ENCODE measurements around the gene RAPGEF4. TPM values are rescaled to one million over a fixed set of nuclear protein-coding genes. Genes with fewer than 3 reads are reported as not detected.

Gene RAPGEF4
- total RNA-seq, 1 experiment from 2014 or later: 0.59 TPM

DNA sequence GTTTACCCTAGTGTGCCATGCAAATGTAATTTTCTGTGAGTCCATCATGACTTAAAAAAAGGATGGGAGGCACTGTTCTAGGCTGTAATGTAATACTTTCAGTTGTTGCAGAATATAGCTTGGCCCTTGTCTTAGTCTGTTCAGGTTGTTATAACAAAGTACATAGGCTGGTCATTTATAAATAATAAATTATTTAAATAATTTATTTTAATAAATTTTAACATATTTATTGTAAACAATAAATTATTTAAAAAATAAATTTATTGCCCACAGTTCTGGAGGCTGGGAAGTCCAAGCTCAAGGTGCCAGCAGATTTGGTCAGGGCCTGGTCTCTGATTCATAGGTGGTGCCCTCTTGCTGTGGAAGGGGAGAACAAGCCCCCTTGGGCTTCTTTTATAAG, 35.2 kb downstream of the RAPGEF4 start:
- no TSS peak for BruUV-seq (replicated peaks)
- intact Hi-C loops (cut with micrococcal nuclease): loop anchor here (10.0 kb wide), 1 partner anchor 1436 kb away; no protein-coding TSS in a partner anchor

GRCh38 chr2:172772633-172773032, 37.0 kb downstream of the RAPGEF4 start:
- no peak for ATAC-seq
- no peak overlapping the region for H2AFZ ChIP-seq (ENCODE audit: low read depth, low read length, poor library complexity, severe bottlenecking)
- no peak overlapping the region for H3K27ac ChIP-seq (ENCODE audit: low read depth, low read length)
- intact Hi-C loops (cut with micrococcal nuclease): loop anchor here (10.0 kb wide), 1 partner anchor 1438 kb away; no protein-coding TSS in a partner anchor
- no peak for DNase-seq (ENCODE audit: low read depth, low spot score)
- H3K9ac ChIP-seq (ENCODE audit: low read length): no peak overlapping the region
- POLR2A ChIA-PET: no interaction called here
- peaks cover 31% of the 10 kb centered on the region for H3K27me3 ChIP-seq (ENCODE audit: insufficient read depth, low read length)
- no peaks in the 10 kb centered on the region for H3K4me1 ChIP-seq (ENCODE audit: control insufficient read depth in 1 of 2, insufficient read depth in 2 of 2, low read length in 2 of 2)
- H4K20me1 ChIP-seq (ENCODE audit: insufficient read depth): no peaks in the 10 kb centered on the region
- H3K9me3 ChIP-seq (ENCODE audit: control insufficient read depth in 1 of 2, insufficient read depth in 1 of 2, low read depth in 1 of 2, low read length in 2 of 2): no peaks in the 10 kb centered on the region
- no peaks in the 10 kb centered on the region for H3K79me2 ChIP-seq (ENCODE audit: insufficient read depth, low read length)
- BruUV-seq (replicated peaks): no TSS peak
- RAD21 ChIA-PET (ENCODE audit: low non-redundant PET in 1 of 2, low total read pairs in 2 of 2, uncharacterized antibody in 2 of 2, unreplicated experiment in 2 of 2): no interaction called here
- no peak overlapping the region for H3K4me3 ChIP-seq (replicated peaks in 1 of 2; ENCODE audit: low read depth in 1 of 2, low read length in 2 of 2)
- TF ChIP-seq TCF7L2 (IDR thresholded peaks at IDR 0.05; ENCODE audit: borderline replicate concordance, extremely low read depth, insufficient read depth, insufficient read length) (no peak), EGR1 (IDR thresholded peaks at IDR 0.05; ENCODE audit: low read depth) (no peak), CEBPB (IDR thresholded peaks at IDR 0.05; ENCODE audit: low read depth) (no peak), CTCF (IDR thresholded peaks at IDR 0.05 in 2 of 3, conservative IDR thresholded peaks at IDR 0.05 in 1 of 3; ENCODE audit: borderline replicate concordance in 1 of 3, insufficient read depth in 1 of 3, low read depth in 2 of 3, low read length in 2 of 3) (no peak), SP1 (IDR thresholded peaks at IDR 0.05; ENCODE audit: low read depth) (no peak), SIN3A (IDR thresholded peaks at IDR 0.05; ENCODE audit: low read depth) (no peak)
- peaks cover 2% of the 10 kb centered on the region; the same call in 1 of the 2 replicates for H3K9me2 ChIP-seq (ENCODE audit: insufficient read depth)
- CTCF ChIA-PET: no interaction called here
- no peak overlapping the region for H3K4me2 ChIP-seq (ENCODE audit: low read length)
- no peaks in the 10 kb centered on the region for H3K36me3 ChIP-seq (ENCODE audit: control insufficient read depth in 1 of 2, insufficient read depth in 2 of 2, low read length in 2 of 2)

More for the DNA sequence above, 35.2 kb downstream of the RAPGEF4 start:
- Histone ChIP-seq H2AFZ (ENCODE audit: low read depth, low read length, poor library complexity, severe bottlenecking) (no peak overlapping the region), H3K27ac (ENCODE audit: low read depth, low read length) (no peak overlapping the region), H3K9me3 (ENCODE audit: control insufficient read depth in 1 of 2, insufficient read depth in 1 of 2, low read depth in 1 of 2, low read length in 2 of 2) (no peaks in the 10 kb centered on the region), H3K4me3 (replicated peaks in 1 of 2; ENCODE audit: low read depth in 1 of 2, low read length in 2 of 2) (no peak overlapping the region), H4K20me1 (ENCODE audit: insufficient read depth) (no peaks in the 10 kb centered on the region), H3K27me3 (ENCODE audit: insufficient read depth, low read length) (peaks cover 22% of the 10 kb centered on the region), H3K4me2 (ENCODE audit: low read length) (no peak overlapping the region), H3K79me2 (ENCODE audit: insufficient read depth, low read length) (no peaks in the 10 kb centered on the region), H3K9me2 (ENCODE audit: insufficient read depth) (peaks cover 2% of the 10 kb centered on the region; the same call in 1 of the 2 replicates), H3K36me3 (ENCODE audit: control insufficient read depth in 1 of 2, insufficient read depth in 2 of 2, low read length in 2 of 2) (no peaks in the 10 kb centered on the region), H3K4me1 (ENCODE audit: control insufficient read depth in 1 of 2, insufficient read depth in 2 of 2, low read length in 2 of 2) (no peaks in the 10 kb centered on the region), H3K9ac (ENCODE audit: low read length) (no peak overlapping the region)
- ATAC-seq (no peak), DNase-seq (ENCODE audit: low read depth, low spot score) (no peak)
- POLR2A ChIA-PET: no interaction called here
- CTCF ChIA-PET: interaction anchor here (0.7 kb wide), 1 partner anchor 1753 kb away, joined by 3 read pairs; no protein-coding TSS in a partner anchor
- TF ChIP-seq ZNF274 (IDR thresholded peaks at IDR 0.05; ENCODE audit: low read depth, low read length) (no peak), CEBPB (IDR thresholded peaks at IDR 0.05; ENCODE audit: low read depth) (no peak), SP1 (IDR thresholded peaks at IDR 0.05; ENCODE audit: low read depth) (no peak), FOSL1 (IDR thresholded peaks at IDR 0.05; ENCODE audit: low read depth) (no peak), CBX3 (IDR thresholded peaks at IDR 0.05; ENCODE audit: low read depth) (no peak)
- TF ChIP-seq, protein P1, sequence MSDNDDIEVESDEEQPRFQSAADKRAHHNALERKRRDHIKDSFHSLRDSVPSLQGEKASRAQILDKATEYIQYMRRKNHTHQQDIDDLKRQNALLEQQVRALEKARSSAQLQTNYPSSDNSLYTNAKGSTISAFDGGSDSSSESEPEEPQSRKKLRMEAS (IDR thresholded peaks at IDR 0.05): no peak
- TF ChIP-seq, protein P2, sequence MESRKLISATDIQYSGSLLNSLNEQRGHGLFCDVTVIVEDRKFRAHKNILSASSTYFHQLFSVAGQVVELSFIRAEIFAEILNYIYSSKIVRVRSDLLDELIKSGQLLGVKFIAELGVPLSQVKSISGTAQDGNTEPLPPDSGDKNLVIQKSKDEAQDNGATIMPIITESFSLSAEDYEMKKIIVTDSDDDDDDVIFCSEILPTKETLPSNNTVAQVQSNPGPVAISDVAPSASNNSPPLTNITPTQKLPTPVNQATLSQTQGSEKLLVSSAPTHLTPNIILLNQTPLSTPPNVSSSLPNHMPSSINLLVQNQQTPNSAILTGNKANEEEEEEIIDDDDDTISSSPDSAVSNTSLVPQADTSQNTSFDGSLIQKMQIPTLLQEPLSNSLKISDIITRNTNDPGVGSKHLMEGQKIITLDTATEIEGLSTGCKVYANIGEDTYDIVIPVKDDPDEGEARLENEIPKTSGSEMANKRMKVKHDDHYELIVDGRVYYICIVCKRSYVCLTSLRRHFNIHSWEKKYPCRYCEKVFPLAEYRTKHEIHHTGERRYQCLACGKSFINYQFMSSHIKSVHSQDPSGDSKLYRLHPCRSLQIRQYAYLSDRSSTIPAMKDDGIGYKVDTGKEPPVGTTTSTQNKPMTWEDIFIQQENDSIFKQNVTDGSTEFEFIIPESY (IDR thresholded peaks at IDR 0.05; ENCODE audit: extremely low read depth, insufficient replicate concordance, low read length): no peak
- RAD21 ChIA-PET (ENCODE audit: low non-redundant PET in 1 of 2, low total read pairs in 2 of 2, uncharacterized antibody in 2 of 2, unreplicated experiment in 2 of 2): no interaction called here
